ENCODE data around the gene ZSCAN10. TPM values are rescaled to one million over a fixed set of nuclear protein-coding genes. Genes with fewer than 3 reads are reported as not detected.

ZSCAN10 gene
- total and polyA plus RNA-seq, 9 of the 15 experiments (the other 6 are each of a cell fraction or from before 2014, with no cell fraction given) = 0.22 TPM; not detected in 8

DNA sequence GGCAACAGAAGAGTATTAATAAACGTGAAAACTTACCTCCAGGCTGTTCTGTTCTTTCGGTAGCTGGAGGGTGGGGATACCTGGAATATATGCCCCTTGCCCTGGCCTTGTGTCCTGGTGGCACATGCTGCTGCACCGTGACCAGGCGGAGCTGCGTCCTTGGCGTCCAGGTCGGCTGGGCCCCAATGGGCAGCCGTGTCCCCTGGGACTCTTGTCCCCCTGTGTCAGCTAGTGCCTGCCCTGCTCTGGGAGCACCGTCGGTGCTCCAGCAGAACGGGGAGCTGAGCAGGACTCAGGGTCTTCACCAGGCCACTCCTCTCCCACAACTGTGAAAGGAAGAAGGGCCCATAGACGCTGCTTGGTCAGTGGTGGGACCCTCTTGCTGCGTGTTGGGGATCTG, 43.7 kb upstream of the ZSCAN10 start:
- Histone ChIP-seq H3K4me2 (ENCODE audit: insufficient read depth, low read length) (no peak overlapping the region), H4K20me1 (replicated peaks; ENCODE audit: control insufficient read depth, insufficient read depth, low read length) (no peaks in the 10 kb centered on the region), H3K4me3 (no peak overlapping the region), H3K79me2 (ENCODE audit: control insufficient read depth, insufficient read depth, low read length) (no peaks in the 10 kb centered on the region), H3K9ac (ENCODE audit: insufficient read depth in 1 of 2, low read depth in 2 of 2, low read length in 2 of 2) (no peak overlapping the region; a peak in 1 of 4 replicates), H3K4me1 (replicated peaks in 1 of 2; ENCODE audit: control insufficient read depth in 2 of 2, insufficient read depth in 2 of 2, low read length in 2 of 2) (peaks cover 0 to 54% of the 10 kb centered on the region in 2 experiments; a peak in 2 of 5 replicates), H2AFZ (ENCODE audit: low read depth, low read length) (no peak overlapping the region), H3K9me3 (replicated peaks; ENCODE audit: control insufficient read depth, insufficient read depth, low read depth, low read length) (no peaks in the 10 kb centered on the region), H3K27ac (ENCODE audit: extremely low read depth, low read depth, low read length) (no peak overlapping the region), H3K9me1 (ENCODE audit: control insufficient read depth, insufficient read depth, low read length) (no peaks in the 10 kb centered on the region), H3K27me3 (ENCODE audit: control insufficient read depth in 2 of 2, insufficient read depth in 2 of 2, low read length in 2 of 2) (no peaks in the 10 kb centered on the region), H3K36me3 (ENCODE audit: control insufficient read depth, insufficient read depth, low read length) (peaks cover 19% of the 10 kb centered on the region; the same call in 1 of the 3 replicates)
- in situ Hi-C loops (cut with MboI) (no loop called here), intact Hi-C loops (cut with micrococcal nuclease) (no loop called here)
- no peak for FAIRE-seq
- no peak for DNase-seq (ENCODE audit: extremely low read depth in 1 of 4, low spot score in 3 of 4)
- WGBS (ENCODE audit: insufficient coverage, low coverage, missing lambda C conversion rate) = 81% methylated on average over 12 of the region's 13 CpGs
- TF ChIP-seq RBFOX2 (IDR thresholded peaks at IDR 0.05; ENCODE audit: low read depth, low read length) (0 out of 2 replicates have a peak, but pooled peaks have one; percentile 13), SNIP1 (IDR thresholded peaks at IDR 0.05; ENCODE audit: low read depth) (no peak)
- CTCF ChIA-PET (ENCODE audit: low intra/inter-chr PET ratio) = no interaction called here
- POLR2A ChIA-PET = interaction anchor here (2.5 kb wide), 1 partner anchor 8 kb away, joined by 14 read pairs; the partner anchor contains the start of gene ZNF213
- no TSS peak for BruUV-seq (replicated peaks)
- ATAC-seq = no peak

DNA sequence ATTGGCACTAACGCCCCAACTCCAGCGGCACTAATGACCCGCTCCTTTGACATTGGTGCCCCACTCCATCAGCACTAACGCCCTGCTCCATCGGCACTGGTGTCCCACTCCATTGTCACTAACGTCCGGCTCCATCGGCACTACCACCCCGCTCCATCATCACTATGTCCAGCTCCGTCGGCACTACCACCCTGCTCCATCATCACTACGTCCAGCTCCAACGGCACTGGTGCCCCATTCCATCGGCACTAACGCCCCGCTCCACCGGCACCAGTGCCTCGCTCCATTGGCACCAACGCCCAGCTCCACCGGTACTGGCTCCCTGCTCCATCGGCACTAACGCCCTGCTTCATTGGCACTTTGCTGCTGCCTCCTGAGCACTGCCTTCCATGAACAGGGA, 43.2 kb upstream of the ZSCAN10 start:
- WGBS (ENCODE audit: insufficient coverage, low coverage, missing lambda C conversion rate) = 93% methylated on average over 17 of the region's 22 CpGs
- no peak overlapping the region for H3K4me2 ChIP-seq (ENCODE audit: insufficient read depth, low read length)
- H3K79me2 ChIP-seq (ENCODE audit: control insufficient read depth, insufficient read depth, low read length) = no peaks in the 10 kb centered on the region
- CTCF ChIA-PET (ENCODE audit: low intra/inter-chr PET ratio) = no interaction called here
- no peak overlapping the region for H3K27ac ChIP-seq (ENCODE audit: extremely low read depth, low read depth, low read length)
- no peak for ATAC-seq
- intact Hi-C loops (cut with micrococcal nuclease) (no loop called here), in situ Hi-C loops (cut with MboI) (no loop called here)
- H3K4me1 ChIP-seq (replicated peaks in 1 of 2; ENCODE audit: control insufficient read depth in 2 of 2, insufficient read depth in 2 of 2, low read length in 2 of 2) = peaks cover 0 to 55% of the 10 kb centered on the region in 2 experiments; a peak in 2 of 5 replicates
- peaks cover 20% of the 10 kb centered on the region; the same call in 1 of the 3 replicates for H3K36me3 ChIP-seq (ENCODE audit: control insufficient read depth, insufficient read depth, low read length)
- BruUV-seq (replicated peaks) = no TSS peak
- POLR2A ChIA-PET = no interaction called here
- H3K27me3 ChIP-seq (ENCODE audit: control insufficient read depth in 2 of 2, insufficient read depth in 2 of 2, low read length in 2 of 2) = no peaks in the 10 kb centered on the region
- no peak overlapping the region for H2AFZ ChIP-seq (ENCODE audit: low read depth, low read length)
- no peaks in the 10 kb centered on the region for H4K20me1 ChIP-seq (replicated peaks; ENCODE audit: control insufficient read depth, insufficient read depth, low read length)
- no peaks in the 10 kb centered on the region for H3K9me3 ChIP-seq (replicated peaks; ENCODE audit: control insufficient read depth, insufficient read depth, low read depth, low read length)
- H3K9ac ChIP-seq (ENCODE audit: insufficient read depth in 1 of 2, low read depth in 2 of 2, low read length in 2 of 2) = no peak overlapping the region
- H3K9me1 ChIP-seq (ENCODE audit: control insufficient read depth, insufficient read depth, low read length) = no peaks in the 10 kb centered on the region
- FAIRE-seq = no peak
- TF ChIP-seq RBFOX2 (IDR thresholded peaks at IDR 0.05; ENCODE audit: low read depth, low read length) (peak; percentile 36; the same call in 1 of the 2 replicates), POLR2G (IDR thresholded peaks at IDR 0.05; ENCODE audit: low read depth, low read length) (0 out of 2 replicates have a peak, but pooled peaks have one; percentile 4), ELF2 (CRISPR knock-in tag; IDR thresholded peaks at IDR 0.05) (no peak), HEY1 (CRISPR knock-in tag; IDR thresholded peaks at IDR 0.05; ENCODE audit: borderline replicate concordance) (no peak)
- H3K4me3 ChIP-seq = no peak overlapping the region
- DNase-seq (ENCODE audit: extremely low read depth in 1 of 4, low spot score in 3 of 4) = no peak
